ENCODE results near the gene TK1. TPM values are rescaled to one million over a fixed set of nuclear protein-coding genes. Genes with fewer than 3 reads are reported as not detected.

The TK1 gene
- total RNA-seq, 1 experiment from 2014 or later, result 340 TPM

- H4K20me1 ChIP-seq (ENCODE audit: low read length), result peaks cover 9% of the 10 kb centered on the region
- 0 out of 2 replicates have a peak, but pooled peaks cover 1% of the 10 kb centered on the region for H3K36me3 ChIP-seq (ENCODE audit: low read depth, low read length)
- intact Hi-C loops (cut with micrococcal nuclease), result no loop called here
- no peaks in the 10 kb centered on the region for H3K9me3 ChIP-seq (ENCODE audit: low read length)
- H3K4me2 ChIP-seq (ENCODE audit: low read length), result no peak overlapping the region
- CTCF ChIA-PET, result no interaction called here
- no TSS peak for BruUV-seq (replicated peaks)
- peaks cover 33% of the 10 kb centered on the region for H3K79me2 ChIP-seq (ENCODE audit: low read length)
- ATAC-seq (no peak), DNase-seq (no peak)
- H2AFZ ChIP-seq (ENCODE audit: low read length), result no peak overlapping the region
- H3F3A ChIP-seq (ENCODE audit: low read length, unreplicated experiment), result no peaks in the 10 kb centered on the region
- POLR2A ChIA-PET (ENCODE audit: unreplicated experiment), result no interaction called here
- TF ChIP-seq EZH2 (IDR thresholded peaks at IDR 0.05; ENCODE audit: low read length, unreplicated experiment) (no peak), EZH2phosphoT487 (IDR thresholded peaks at IDR 0.05; ENCODE audit: borderline replicate concordance, low read length) (no peak), CTCF (conservative IDR thresholded peaks at IDR 0.05; ENCODE audit: low read depth, low read length) (no peak)
- no peaks in the 10 kb centered on the region for H3K9me2 ChIP-seq (replicated peaks; ENCODE audit: low read length)
- no peak overlapping the region for H3K27ac ChIP-seq (ENCODE audit: low read length)
- H3K27me3 ChIP-seq (ENCODE audit: low read length), result no peaks in the 10 kb centered on the region
- H3K9ac ChIP-seq (ENCODE audit: low read length), result no peak overlapping the region
- no peak overlapping the region for H3K4me3 ChIP-seq (ENCODE audit: low read length)
- H3K4me1 ChIP-seq (ENCODE audit: insufficient read depth, low read length), result peaks cover 9% of the 10 kb centered on the region
These were observed 20.4 kb downstream of the TK1 start for GRCh38 chr17:78166416-78166815.

GRCh38 chr17:78164748-78165607 is 21.9 kb downstream of the TK1 start:
- Histone ChIP-seq H3K4me3 (ENCODE audit: low read length) (no peak overlapping the region), H3K9me2 (replicated peaks; ENCODE audit: low read length) (no peaks in the 10 kb centered on the region), H3K4me2 (ENCODE audit: low read length) (no peak overlapping the region), H3K27ac (ENCODE audit: low read length) (no peak overlapping the region), H3K79me2 (ENCODE audit: low read length) (peaks cover 18% of the 10 kb centered on the region), H3K9ac (ENCODE audit: low read length) (no peak overlapping the region), H3K27me3 (ENCODE audit: low read length) (no peaks in the 10 kb centered on the region), H2AFZ (ENCODE audit: low read length) (no peak overlapping the region), H3K9me3 (ENCODE audit: low read length) (no peaks in the 10 kb centered on the region), H4K20me1 (ENCODE audit: low read length) (peaks cover 5% of the 10 kb centered on the region), H3K36me3 (ENCODE audit: low read depth, low read length) (no peaks in the 10 kb centered on the region), H3K4me1 (ENCODE audit: insufficient read depth, low read length) (peaks cover 15% of the 10 kb centered on the region), H3F3A (ENCODE audit: low read length, unreplicated experiment) (no peaks in the 10 kb centered on the region)
- intact Hi-C loops (cut with micrococcal nuclease), result no loop called here
- TF ChIP-seq EZH2phosphoT487 (IDR thresholded peaks at IDR 0.05; ENCODE audit: borderline replicate concordance, low read length) (no peak), CTCF (conservative IDR thresholded peaks at IDR 0.05; ENCODE audit: low read depth, low read length) (no peak)
- ChIA-PET POLR2A (ENCODE audit: unreplicated experiment) (no interaction called here), CTCF (no interaction called here)
- BruUV-seq (replicated peaks), result no TSS peak
- ATAC-seq (no peak), DNase-seq (no peak)

All from PC-3 (cell line).